HK-2 (cell line): ENCODE measurements around the gene OCA2.
"Not testable (repeated sequence)": the region's sequence is repeated elsewhere in the genome, so short reads cannot be mapped to it uniquely, and the experiment has no call there.

Source experiments
- DNase-seq: peaks from one replicate; pipeline ENCODE4 v3.0.0-alpha.2; 2018; ENCODE audit not compliant: unreplicated experiment

OCA2 gene

GRCh38 chr15:27723821-27724220 is 375.3 kb downstream of the OCA2 start:
- no peak for DNase-seq

GRCh38 chr15:27722102-27722501 is 377.0 kb downstream of the OCA2 start:
- DNase-seq, result no peak

GRCh38 chr15:27714675-27715074 is 384.4 kb downstream of the OCA2 start:
- no peak for DNase-seq

GRCh38 chr15:27713850-27714249 is 385.3 kb downstream of the OCA2 start:
- not testable (repeated sequence) for DNase-seq

GRCh38 chr15:27707257-27707656 is 391.9 kb downstream of the OCA2 start:
- DNase-seq, result no peak

- no peak for DNase-seq
Measured at GRCh38 chr15:27706300-27706699, 392.8 kb downstream of the OCA2 start.

GRCh38 chr15:27705056-27705455 is 394.1 kb downstream of the OCA2 start:
- no peak for DNase-seq
